GM12878 (cell line): ENCODE measurements around the gene RPL18. TPM values are rescaled to one million over a fixed set of nuclear protein-coding genes. Genes with fewer than 3 reads are reported as not detected.

Experiments
- ATAC-seq: fragments of 200-7000 bp; cut with Tn5 transposase; 3 replicates; pipeline ENCODE4 v1.9.1; 2020; ENCODE audit warnings: mild to moderate bottlenecking, moderate library complexity
- BruUV-seq: library from RNA; stranded (reverse); fragments of 400-500 nt; replicated peaks from 2 replicates; lab custom pipeline; 2021; lab: Mats Ljungman, UMichigan
- CTCF ChIA-PET: fragments of 300-600 bp; sonication (Branson Sonifier 250); formaldehyde crosslinking; extraction: SDS; loops from one replicate; lab custom pipeline; 2021; ENCODE audit warnings: inconsistent platforms; lab: Yijun Ruan, JAX
- POLR2A ChIA-PET: fragments of 350-600 bp; formaldehyde crosslinking; extraction: SDS; loops from one replicate; lab custom pipeline; 2021; ENCODE audit warnings: inconsistent platforms; lab: Charles Lee
- RAD21 ChIA-PET: fragments of 300-600 bp; sonication (Branson Sonifier 250); formaldehyde crosslinking; loops from one replicate; lab custom pipeline; 2023; ENCODE audit warnings: antibody characterized with exemption; ENCODE audit not compliant: unreplicated experiment; lab: Charles Lee
- SMC1A ChIA-PET: fragments of 300-600 bp; sonication (Branson Sonifier 250); formaldehyde crosslinking; loops from one replicate; lab custom pipeline; 2023; ENCODE audit not compliant: unreplicated experiment, uncharacterized antibody; lab: Charles Lee
- DNase-seq: peaks from one replicate; pipeline ENCODE4 v3.0.0-alpha.2; 2011; ENCODE audit warnings: low read depth, low spot score
- FAIRE-seq: peaks from 3 replicates; lab custom pipeline; 2011; peaks lifted over from hg19 to GRCh38; lab: Jason Lieb, UNC
- H2AFZ ChIP-seq: 2 replicates; pipeline ENCODE4 v1.6.0; 2011; ENCODE audit warnings: low read depth, low read length, control low read depth; ENCODE audit not compliant: control insufficient read depth
- H3K27ac ChIP-seq: 2 replicates; pipeline ENCODE4 v1.5.1; 2011; ENCODE audit warnings: control low read depth; ENCODE audit not compliant: control insufficient read depth, insufficient read depth
- H3K27me3 ChIP-seq, 2 experiments: replicated peaks in 1 of 2; 2 replicates each; pipeline versions ENCODE4 v1.6.0 to v1.6.1; 2011; ENCODE audit warnings: low read length in 1 of 2; ENCODE audit not compliant: control insufficient read depth in 2 of 2, insufficient read depth in 2 of 2
- H3K36me3 ChIP-seq, 2 experiments: 2 replicates each; pipeline ENCODE4 v1.5.1; 2011; ENCODE audit warnings: low read length in 1 of 2; ENCODE audit not compliant: control insufficient read depth in 2 of 2, insufficient read depth in 2 of 2
- H3K4me1 ChIP-seq: 2 replicates; pipeline ENCODE4 v1.6.1; 2011; ENCODE audit warnings: mild to moderate bottlenecking, low read length, moderate library complexity, mixed read lengths; ENCODE audit not compliant: control insufficient read depth, insufficient read depth
- H3K4me2 ChIP-seq: 2 replicates; pipeline ENCODE4 v1.6.0; 2011; ENCODE audit warnings: control low read depth; ENCODE audit not compliant: control insufficient read depth, insufficient read depth
- H3K4me3 ChIP-seq: fragments of 200-600 bp; sonication (generic); 2 replicates; pipeline ENCODE4 v1.5.1; 2016
- H3K79me2 ChIP-seq: 2 replicates; pipeline ENCODE4 v1.6.0; 2011; ENCODE audit warnings: low read length; ENCODE audit not compliant: control insufficient read depth, insufficient read depth
- H3K9ac ChIP-seq: 2 replicates; pipeline ENCODE4 v1.8.0; 2011; ENCODE audit warnings: low read length, control low read depth, mixed read lengths; ENCODE audit not compliant: control insufficient read depth, insufficient read depth
- H3K9me3 ChIP-seq: replicated peaks from 3 replicates; pipeline ENCODE4 v1.5.1; 2011; ENCODE audit warnings: mild to moderate bottlenecking, low read length; ENCODE audit not compliant: control insufficient read depth, insufficient read depth
- H4K20me1 ChIP-seq: 2 replicates; pipeline ENCODE4 v1.6.0; 2011; ENCODE audit not compliant: control insufficient read depth, insufficient read depth
- ATF7 ChIP-seq: fragments of 450-650 bp; IDR thresholded peaks from 2 replicates; pipeline ENCODE4 v1.6.1; 2016; ENCODE audit warnings: low read depth, mild to moderate bottlenecking
- CEBPB ChIP-seq, 2 experiments: fragments of 150-350 bp in 1 of 2; IDR thresholded peaks; 2 replicates each; pipeline ENCODE4 v1.6.1; 2012 to 2014; ENCODE audit warnings: low read depth in 2 of 2, low read length in 2 of 2, borderline replicate concordance in 1 of 2, inconsistent platforms in 1 of 2
- WGBS: methylation state at CpG from one replicate; pipeline ENCODE4 v1.1.6; 2016; ENCODE audit warnings: low lambda C conversion rate; ENCODE audit not compliant: insufficient replicate concordance, insufficient coverage; ENCODE audit errors: missing lambda C conversion rate; 5-methylcytosine and 5-hydroxymethylcytosine counted together
- in situ Hi-C: fragments of 300-500 bp; cut with MboI; formaldehyde crosslinking; loops from 9 replicates; pipeline ENCODE4 v1.14.3; 2018; ENCODE audit warnings: mixed read lengths
- intact Hi-C: fragments of 100-400 bp; cut with micrococcal nuclease; formaldehyde crosslinking; loops from one replicate; pipeline ENCODE4 v1.14.2; 2022; ENCODE audit not compliant: unreplicated experiment
- polyA plus RNA-seq, 11 experiments: library from polyadenylated mRNA; depleted of rRNA in 4 of 11; unstranded in 6 of 11; stranded (reverse) in 5 of 11; fragments of >200 nt; fragmentation: Nextera tagmentation in 4 of 11; fragmentation: Illumina TruSeq in 1 of 11; extraction: Ambion mirVana in 4 of 11; extraction: Trizol in 1 of 11; gene quantifications; 1 replicate in 1 of 11; 2 replicates in 10 of 11; pipeline versions ENCODE4 v1.2.1 to v1.2.3, GENCODE V29; 2011 to 2016; ENCODE audit warnings: inconsistent platforms in 2 of 11, missing spikeins in 2 of 11, low read depth in 1 of 11
- total RNA-seq, 4 experiments: library from RNA; depleted of rRNA in 3 of 4; stranded (reverse); fragments of >200 nt in 3 of 4; fragmentation: Illumina TruSeq in 1 of 4; extraction: Trizol in 1 of 4; gene quantifications; 2 replicates each; pipeline versions ENCODE4 v1.2.1 to v1.2.3, GENCODE V29; 2013 to 2021
- TF ChIP-seq, protein P1 (sequence below): fragments of 450-650 bp; IDR thresholded peaks from 2 replicates; pipeline ENCODE4 v1.6.1; 2016; ENCODE audit warnings: mild to moderate bottlenecking
- TF ChIP-seq, protein P2 (sequence below): fragments of 450-650 bp; IDR thresholded peaks from 2 replicates; pipeline ENCODE4 v1.6.1; 2017; ENCODE audit warnings: antibody characterized with exemption, mild to moderate bottlenecking, moderate library complexity

RPL18 gene
- total and polyA plus RNA-seq, 10 of the 15 experiments (the other 5 are each of a cell fraction or from before 2014, with no cell fraction given) = 393 to 4,267 (median 2,019) TPM

DNA sequence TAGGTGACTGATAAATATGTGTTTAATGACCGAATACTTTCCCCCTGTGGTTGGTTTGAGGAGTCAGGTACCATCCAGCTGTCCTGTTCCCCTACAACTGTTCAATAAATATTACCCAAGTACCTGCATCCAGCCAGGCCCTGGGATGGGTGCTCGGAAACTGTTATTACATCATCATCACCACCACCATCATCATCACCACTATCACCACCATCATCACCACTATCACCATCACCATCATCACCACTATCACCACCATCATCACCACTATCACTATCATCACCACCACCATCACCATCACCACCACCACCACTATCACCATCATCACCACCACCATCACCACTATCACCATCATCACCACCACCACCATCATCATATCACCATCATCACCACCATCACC is 49.8 kb upstream of the RPL18 start:
- Histone ChIP-seq H3K9ac (no peak overlapping the region), H4K20me1 (no peaks in the 10 kb centered on the region), H3K79me2 (no peaks in the 10 kb centered on the region), H3K4me3 (no peak overlapping the region), H3K9me3 (no peaks in the 10 kb centered on the region; the same call in 2 of the 3 replicates), H3K27me3 (no peaks in the 10 kb centered on the region), H3K27ac (no peak overlapping the region), H2AFZ (no peak overlapping the region), H3K36me3 (no peaks in the 10 kb centered on the region), H3K4me2 (no peak overlapping the region), H3K4me1 (no peaks in the 10 kb centered on the region)
- ChIA-PET POLR2A (no interaction called here), CTCF (no interaction called here), SMC1A (no interaction called here), RAD21 (no interaction called here)
- DNase-seq (no peak), ATAC-seq (no peak), FAIRE-seq (no peak)
- in situ Hi-C loops (no loop called here), intact Hi-C loops (no loop called here)
- WGBS = 37% methylated on average over 2 of the region's 2 CpGs
- no TSS peak for BruUV-seq
- TF ChIP-seq ATF7 (no peak), CEBPB (IDR thresholded peaks at IDR 0.05; ENCODE audit: borderline replicate concordance in 1 of 2, low read depth in 2 of 2, low read length in 2 of 2) (no peak)
- TF ChIP-seq, protein P1, sequence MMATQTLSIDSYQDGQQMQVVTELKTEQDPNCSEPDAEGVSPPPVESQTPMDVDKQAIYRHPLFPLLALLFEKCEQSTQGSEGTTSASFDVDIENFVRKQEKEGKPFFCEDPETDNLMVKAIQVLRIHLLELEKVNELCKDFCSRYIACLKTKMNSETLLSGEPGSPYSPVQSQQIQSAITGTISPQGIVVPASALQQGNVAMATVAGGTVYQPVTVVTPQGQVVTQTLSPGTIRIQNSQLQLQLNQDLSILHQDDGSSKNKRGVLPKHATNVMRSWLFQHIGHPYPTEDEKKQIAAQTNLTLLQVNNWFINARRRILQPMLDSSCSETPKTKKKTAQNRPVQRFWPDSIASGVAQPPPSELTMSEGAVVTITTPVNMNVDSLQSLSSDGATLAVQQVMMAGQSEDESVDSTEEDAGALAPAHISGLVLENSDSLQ = no peak
- TF ChIP-seq, protein P2, sequence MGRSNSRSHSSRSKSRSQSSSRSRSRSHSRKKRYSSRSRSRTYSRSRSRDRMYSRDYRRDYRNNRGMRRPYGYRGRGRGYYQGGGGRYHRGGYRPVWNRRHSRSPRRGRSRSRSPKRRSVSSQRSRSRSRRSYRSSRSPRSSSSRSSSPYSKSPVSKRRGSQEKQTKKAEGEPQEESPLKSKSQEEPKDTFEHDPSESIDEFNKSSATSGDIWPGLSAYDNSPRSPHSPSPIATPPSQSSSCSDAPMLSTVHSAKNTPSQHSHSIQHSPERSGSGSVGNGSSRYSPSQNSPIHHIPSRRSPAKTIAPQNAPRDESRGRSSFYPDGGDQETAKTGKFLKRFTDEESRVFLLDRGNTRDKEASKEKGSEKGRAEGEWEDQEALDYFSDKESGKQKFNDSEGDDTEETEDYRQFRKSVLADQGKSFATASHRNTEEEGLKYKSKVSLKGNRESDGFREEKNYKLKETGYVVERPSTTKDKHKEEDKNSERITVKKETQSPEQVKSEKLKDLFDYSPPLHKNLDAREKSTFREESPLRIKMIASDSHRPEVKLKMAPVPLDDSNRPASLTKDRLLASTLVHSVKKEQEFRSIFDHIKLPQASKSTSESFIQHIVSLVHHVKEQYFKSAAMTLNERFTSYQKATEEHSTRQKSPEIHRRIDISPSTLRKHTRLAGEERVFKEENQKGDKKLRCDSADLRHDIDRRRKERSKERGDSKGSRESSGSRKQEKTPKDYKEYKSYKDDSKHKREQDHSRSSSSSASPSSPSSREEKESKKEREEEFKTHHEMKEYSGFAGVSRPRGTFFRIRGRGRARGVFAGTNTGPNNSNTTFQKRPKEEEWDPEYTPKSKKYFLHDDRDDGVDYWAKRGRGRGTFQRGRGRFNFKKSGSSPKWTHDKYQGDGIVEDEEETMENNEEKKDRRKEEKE = no peak
